ENCODE data around the gene MAP3K14. TPM values are rescaled to one million over a fixed set of nuclear protein-coding genes. Genes with fewer than 3 reads are reported as not detected.
A peak's percentile ranks its signal among the peaks of the same experiment; 100 is the strongest.

Gene MAP3K14
- total RNA-seq, 4 donors from 2014 or later, result 4.1 to 21.7 (median 6.2) TPM

- H3K27ac ChIP-seq, result no peak overlapping the region
Measured at GRCh38 chr17:45296003-45296832, 20.6 kb downstream of the MAP3K14 start.

GRCh38 chr17:45294506-45294905 lies 22.3 kb downstream of the MAP3K14 start:
- Histone ChIP-seq H3K36me3 (no peaks in the 10 kb centered on the region), H3K27me3 (no peaks in the 10 kb centered on the region), H3K4me1 (peaks cover 65 to 84% of the 10 kb centered on the region in 2 donors), H3K4me3 (replicated peaks in 1 of 3) (no peak overlapping the region), H3K27ac (peak overlapping the region; percentile 53 to 82 (median 79)), H3K9me3 (no peaks in the 10 kb centered on the region)
- WGBS, 2 donors, result 13 to 19% methylated on average over 3 of the region's 3 CpGs
- peak in 1 of 6 experiments; percentile 19 for TF ChIP-seq CTCF (IDR thresholded peaks at IDR 0.05)
- TF ChIP-seq POLR2A (IDR thresholded peaks at IDR 0.05), result no peak
- DNase-seq, result peak; percentile 82 to 85
- intact Hi-C loops (cut with DNase I), result no loop called here

More at GRCh38 chr17:45296003-45296832, 20.6 kb downstream of the MAP3K14 start:
- Histone ChIP-seq H3K9me3 (no peaks in the 10 kb centered on the region), H3K4me3 (replicated peaks in 1 of 3) (no peak overlapping the region), H3K27me3 (no peaks in the 10 kb centered on the region), H3K36me3 (no peaks in the 10 kb centered on the region), H3K4me1 (peaks cover 48 to 74% of the 10 kb centered on the region in 2 donors)
- intact Hi-C loops (cut with DNase I), result no loop called here
- 90 to 92% methylated on average over 7 of the region's 7 CpGs for whole genome bisulfite sequencing, 2 donors
- no peak for DNase-seq
- TF ChIP-seq POLR2A (IDR thresholded peaks at IDR 0.05) (no peak), CTCF (IDR thresholded peaks at IDR 0.05) (no peak)

GRCh38 chr17:45293413-45294211 lies 23.2 kb downstream of the MAP3K14 start:
- intact Hi-C loops (cut with DNase I), result no loop called here
- DNase-seq, result peak; percentile 88 to 91
- no peaks in the 10 kb centered on the region for H3K9me3 ChIP-seq
- peaks cover 74 to 86% of the 10 kb centered on the region in 2 donors for H3K4me1 ChIP-seq
- TF ChIP-seq POLR2A (IDR thresholded peaks at IDR 0.05), result no peak
- no peaks in the 10 kb centered on the region for H3K36me3 ChIP-seq
- H3K4me3 ChIP-seq (replicated peaks in 1 of 3), result no peak overlapping the region
- 49 to 59% methylated on average over 7 to 10 of the region's 10 CpGs for WGBS, 2 donors
- peak overlapping the region; percentile 53 to 82 (median 79) for H3K27ac ChIP-seq
- no peaks in the 10 kb centered on the region for H3K27me3 ChIP-seq

GRCh38 chr17:45292696-45293412 lies 24.0 kb downstream of the MAP3K14 start:
- peaks cover 81 to 91% of the 10 kb centered on the region in 2 donors for H3K4me1 ChIP-seq
- H3K4me3 ChIP-seq (replicated peaks in 1 of 3), result no peak overlapping the region
- no peaks in the 10 kb centered on the region for H3K27me3 ChIP-seq
- no peaks in the 10 kb centered on the region for H3K36me3 ChIP-seq
- DNase-seq, result no peak
- 84 to 87% methylated on average over 10 to 12 of the region's 12 CpGs for WGBS, 2 donors
- intact Hi-C loops (cut with DNase I), result no loop called here
- no peaks in the 10 kb centered on the region for H3K9me3 ChIP-seq
- peak overlapping the region; percentile 53 to 82 (median 79) for H3K27ac ChIP-seq
- TF ChIP-seq CTCF (IDR thresholded peaks at IDR 0.05) (no peak), POLR2A (IDR thresholded peaks at IDR 0.05) (no peak)

GRCh38 chr17:45291171-45291805 lies 25.5 kb downstream of the MAP3K14 start:
- H3K4me1 ChIP-seq, result peaks cover 80 to 89% of the 10 kb centered on the region in 2 donors
- peak; percentile 24 to 34 for DNase-seq
- no peak overlapping the region for H3K4me3 ChIP-seq (replicated peaks in 1 of 3)
- peaks cover 7 to 13% of the 10 kb centered on the region in 2 donors for H3K36me3 ChIP-seq
- WGBS, 2 donors, result 57 to 77% methylated on average over 5 of the region's 5 CpGs
- intact Hi-C loops (cut with DNase I), result no loop called here
- H3K9me3 ChIP-seq, result no peaks in the 10 kb centered on the region
- no peak for TF ChIP-seq CTCF (IDR thresholded peaks at IDR 0.05)
- TF ChIP-seq POLR2A (IDR thresholded peaks at IDR 0.05), result no peak
- H3K27ac ChIP-seq, result peak overlapping the region in 2 of 3 donors; percentile 79 to 82
- H3K27me3 ChIP-seq, result no peaks in the 10 kb centered on the region

Measured in thyroid gland (tissue), 4 donors.